Measurements from ENCODE around the gene DIABLO. TPM values are rescaled to one million over a fixed set of nuclear protein-coding genes. Genes with fewer than 3 reads are reported as not detected.

DIABLO gene
- total RNA-seq, 1 experiment from 2014 or later = 60.1 TPM

GRCh38 chr12:122171399-122171798 lies 54.5 kb downstream of the DIABLO start:
- intact Hi-C loops (cut with micrococcal nuclease) = no loop called here
- no peaks in the 10 kb centered on the region for H3K9me3 ChIP-seq (ENCODE audit: control insufficient read depth in 1 of 2, insufficient read depth in 1 of 2, low read depth in 1 of 2, low read length in 2 of 2)
- no peaks in the 10 kb centered on the region for H3K4me1 ChIP-seq (ENCODE audit: control insufficient read depth in 1 of 2, insufficient read depth in 2 of 2, low read length in 2 of 2)
- CTCF ChIA-PET = no interaction called here
- H3K36me3 ChIP-seq (ENCODE audit: control insufficient read depth in 1 of 2, insufficient read depth in 2 of 2, low read length in 2 of 2) = no peaks in the 10 kb centered on the region
- no peak overlapping the region for H3K27ac ChIP-seq (ENCODE audit: low read depth, low read length)
- no peak overlapping the region for H2AFZ ChIP-seq (ENCODE audit: low read depth, low read length, poor library complexity, severe bottlenecking)
- RAD21 ChIA-PET (ENCODE audit: low non-redundant PET in 1 of 2, low total read pairs in 2 of 2, uncharacterized antibody in 2 of 2, unreplicated experiment in 2 of 2) = no interaction called here
- no peak overlapping the region for H3K4me2 ChIP-seq (ENCODE audit: low read length)
- BruUV-seq (replicated peaks) = no TSS peak
- ATAC-seq (no peak), DNase-seq (ENCODE audit: low read depth, low spot score) (no peak)
- no peaks in the 10 kb centered on the region; the same call in 1 of the 2 replicates for H3K27me3 ChIP-seq (ENCODE audit: insufficient read depth, low read length)
- H3K4me3 ChIP-seq (replicated peaks in 1 of 2; ENCODE audit: low read depth in 1 of 2, low read length in 2 of 2) = no peak overlapping the region
- POLR2A ChIA-PET = no interaction called here
- no peaks in the 10 kb centered on the region for H3K9me2 ChIP-seq (ENCODE audit: insufficient read depth)
- H3K9ac ChIP-seq (ENCODE audit: low read length) = no peak overlapping the region
- TF ChIP-seq ZNF274 (IDR thresholded peaks at IDR 0.05; ENCODE audit: low read depth, low read length) (no peak), SIN3A (IDR thresholded peaks at IDR 0.05; ENCODE audit: low read depth) (no peak), SP1 (IDR thresholded peaks at IDR 0.05; ENCODE audit: low read depth) (no peak), EZH2phosphoT487 (IDR thresholded peaks at IDR 0.05; ENCODE audit: borderline replicate concordance) (no peak), CBX3 (IDR thresholded peaks at IDR 0.05; ENCODE audit: low read depth) (no peak)
- H4K20me1 ChIP-seq (ENCODE audit: insufficient read depth) = no peaks in the 10 kb centered on the region
- no peaks in the 10 kb centered on the region for H3K79me2 ChIP-seq (ENCODE audit: insufficient read depth, low read length)

- no peak overlapping the region for H3K27ac ChIP-seq (ENCODE audit: low read depth, low read length)
- no peak overlapping the region for H3K4me3 ChIP-seq (replicated peaks in 1 of 2; ENCODE audit: low read depth in 1 of 2, low read length in 2 of 2)
- BruUV-seq (replicated peaks) = no TSS peak
- no peaks in the 10 kb centered on the region for H3K9me3 ChIP-seq (ENCODE audit: control insufficient read depth in 1 of 2, insufficient read depth in 1 of 2, low read depth in 1 of 2, low read length in 2 of 2)
- H3K9me2 ChIP-seq (ENCODE audit: insufficient read depth) = no peaks in the 10 kb centered on the region
- H3K4me1 ChIP-seq (ENCODE audit: control insufficient read depth in 1 of 2, insufficient read depth in 2 of 2, low read length in 2 of 2) = no peaks in the 10 kb centered on the region
- ChIA-PET RAD21 (ENCODE audit: low non-redundant PET in 1 of 2, low total read pairs in 2 of 2, uncharacterized antibody in 2 of 2, unreplicated experiment in 2 of 2) (no interaction called here), POLR2A (no interaction called here), CTCF (no interaction called here)
- H4K20me1 ChIP-seq (ENCODE audit: insufficient read depth) = no peaks in the 10 kb centered on the region
- no peak overlapping the region for H3K9ac ChIP-seq (ENCODE audit: low read length)
- H3K79me2 ChIP-seq (ENCODE audit: insufficient read depth, low read length) = no peaks in the 10 kb centered on the region
- H3K27me3 ChIP-seq (ENCODE audit: insufficient read depth, low read length) = no peaks in the 10 kb centered on the region; the same call in 1 of the 2 replicates
- no peak for DNase-seq (ENCODE audit: low read depth, low spot score)
- H3K4me2 ChIP-seq (ENCODE audit: low read length) = no peak overlapping the region
- TF ChIP-seq REST (IDR thresholded peaks at IDR 0.05; ENCODE audit: low read depth) = no peak
- no peak for TF ChIP-seq MAX (IDR thresholded peaks at IDR 0.05)
- TF ChIP-seq TCF7L2 (IDR thresholded peaks at IDR 0.05; ENCODE audit: borderline replicate concordance, extremely low read depth, insufficient read depth, insufficient read length) = no peak
- no peak for TF ChIP-seq JUND (IDR thresholded peaks at IDR 0.05)
- TF ChIP-seq EZH2 (IDR thresholded peaks at IDR 0.05) = no peak
- no peak for TF ChIP-seq FOSL1 (IDR thresholded peaks at IDR 0.05; ENCODE audit: low read depth)
- no peak for TF ChIP-seq SP1 (IDR thresholded peaks at IDR 0.05; ENCODE audit: low read depth)
- no peak for TF ChIP-seq ZFX (IDR thresholded peaks at IDR 0.05)
- no peak for TF ChIP-seq POLR2A (IDR thresholded peaks at IDR 0.05; ENCODE audit: borderline replicate concordance, extremely low read depth, insufficient read depth, insufficient read length)
- no peak for TF ChIP-seq CBX3 (IDR thresholded peaks at IDR 0.05; ENCODE audit: low read depth)
- TF ChIP-seq RAD21 (IDR thresholded peaks at IDR 0.05; ENCODE audit: low read depth) = no peak
- TF ChIP-seq CTCF (IDR thresholded peaks at IDR 0.05 in 2 of 3, conservative IDR thresholded peaks at IDR 0.05 in 1 of 3; ENCODE audit: borderline replicate concordance in 1 of 3, insufficient read depth in 1 of 3, low read depth in 2 of 3, low read length in 2 of 3) = no peak
- no peak for TF ChIP-seq ELF1 (IDR thresholded peaks at IDR 0.05; ENCODE audit: borderline replicate concordance, low read depth)
- no peak for TF ChIP-seq YY1 (IDR thresholded peaks at IDR 0.05; ENCODE audit: extremely low read depth, insufficient replicate concordance, low read depth, low read length)
- TF ChIP-seq SIN3A (IDR thresholded peaks at IDR 0.05; ENCODE audit: low read depth) = no peak
- no peak for ATAC-seq
- intact Hi-C loops (cut with micrococcal nuclease) = no loop called here
- H2AFZ ChIP-seq (ENCODE audit: low read depth, low read length, poor library complexity, severe bottlenecking) = no peak overlapping the region
- no peaks in the 10 kb centered on the region for H3K36me3 ChIP-seq (ENCODE audit: control insufficient read depth in 1 of 2, insufficient read depth in 2 of 2, low read length in 2 of 2)
Observed at GRCh38 chr12:122168492-122168891, 57.4 kb downstream of the DIABLO start.

All from HCT116 (cell line).